Activated CD8-positive, alpha-beta memory T cell treated with anti-CD3 and anti-CD28 coated beads, Interleukin-2, amount 50 U/mL, for 48 hours (primary cell): ENCODE results near the gene RCBTB2.

Experiments
- DNase-seq: peaks from one replicate; pipeline ENCODE4 v3.0.0-alpha.2; 2020

The RCBTB2 gene

GRCh38 chr13:48443442-48444208, 89.3 kb downstream of the RCBTB2 start:
- DNase-seq, result no peak
